ENCODE results near the gene CCDC197. TPM values are rescaled to one million over a fixed set of nuclear protein-coding genes. Genes with fewer than 3 reads are reported as not detected.

CCDC197 gene
- total and polyA plus RNA-seq, 8 donors = not detected

- TF ChIP-seq POLR2A (IDR thresholded peaks at IDR 0.05) = no peak
- no peak for TF ChIP-seq POLR2AphosphoS5 (IDR thresholded peaks at IDR 0.05)
- no peak for TF ChIP-seq EP300 (IDR thresholded peaks at IDR 0.05)
- TF ChIP-seq CTCF (IDR thresholded peaks at IDR 0.05) = no peak
- Histone ChIP-seq H3K4me3 (no peak overlapping the region), H3K27ac (no peak overlapping the region), H3K27me3 (no peaks in the 10 kb centered on the region), H3K4me1 (peaks cover 11 to 37% (median 17%) of the 10 kb centered on the region in 4 donors), H3K36me3 (no peaks in the 10 kb centered on the region), H3K9me3 (no peaks in the 10 kb centered on the region)
- WGBS, 5 donors = 46 to 61% (median 54%) methylated on average over 4 of the region's 4 CpGs
- peak in 1 of 2 donors; percentile 54 for DNase-seq
- intact Hi-C loops (cut with DNase I; ENCODE audit: low total_unique reads) = no loop called here
These were observed 31.3 kb downstream of the CCDC197 start for GRCh38 chr14:94028450-94028826.

- TF ChIP-seq CTCF (IDR thresholded peaks at IDR 0.05) (no peak), EP300 (IDR thresholded peaks at IDR 0.05) (no peak), POLR2AphosphoS5 (IDR thresholded peaks at IDR 0.05) (no peak), POLR2A (IDR thresholded peaks at IDR 0.05) (no peak)
- no peak overlapping the region for H3K27ac ChIP-seq
- H3K4me1 ChIP-seq = peaks cover 11 to 37% (median 17%) of the 10 kb centered on the region in 4 donors
- no peaks in the 10 kb centered on the region for H3K27me3 ChIP-seq
- DNase-seq = no peak
- no peaks in the 10 kb centered on the region for H3K36me3 ChIP-seq
- no peaks in the 10 kb centered on the region for H3K9me3 ChIP-seq
- WGBS, 5 donors = 71 to 90% (median 76%) methylated on average over 4 of the region's 4 CpGs
- no peak overlapping the region for H3K4me3 ChIP-seq
- intact Hi-C loops (cut with DNase I; ENCODE audit: low total_unique reads) = no loop called here
These were observed 32.2 kb downstream of the CCDC197 start for GRCh38 chr14:94029265-94029664.

GRCh38 chr14:94029671-94030203 is 32.6 kb downstream of the CCDC197 start:
- WGBS, 5 donors = 85 to 95% (median 90%) methylated on average over 7 of the region's 7 CpGs
- TF ChIP-seq POLR2A (IDR thresholded peaks at IDR 0.05) (no peak), EP300 (IDR thresholded peaks at IDR 0.05) (no peak), POLR2AphosphoS5 (IDR thresholded peaks at IDR 0.05) (no peak), CTCF (IDR thresholded peaks at IDR 0.05) (no peak)
- Histone ChIP-seq H3K9me3 (no peaks in the 10 kb centered on the region), H3K27ac (no peak overlapping the region), H3K4me3 (no peak overlapping the region), H3K36me3 (no peaks in the 10 kb centered on the region), H3K27me3 (no peaks in the 10 kb centered on the region), H3K4me1 (peaks cover 11 to 37% (median 17%) of the 10 kb centered on the region in 4 donors)
- intact Hi-C loops (cut with DNase I; ENCODE audit: low total_unique reads) = loop anchor here (5.0 kb wide), 1 partner anchor 108 kb away; no protein-coding TSS in a partner anchor
- no peak for DNase-seq

- no peak for DNase-seq
- Histone ChIP-seq H3K4me3 (no peak overlapping the region), H3K36me3 (no peaks in the 10 kb centered on the region), H3K4me1 (peaks cover 11 to 37% (median 17%) of the 10 kb centered on the region in 4 donors), H3K9me3 (no peaks in the 10 kb centered on the region), H3K27ac (no peak overlapping the region), H3K27me3 (no peaks in the 10 kb centered on the region)
- TF ChIP-seq POLR2AphosphoS5 (IDR thresholded peaks at IDR 0.05) (no peak), CTCF (IDR thresholded peaks at IDR 0.05) (no peak), POLR2A (IDR thresholded peaks at IDR 0.05) (no peak), EP300 (IDR thresholded peaks at IDR 0.05) (no peak)
- WGBS, 5 donors = 88 to 94% (median 91%) methylated on average over 14 of the region's 14 CpGs
- intact Hi-C loops (cut with DNase I; ENCODE audit: low total_unique reads) = loop anchor here (5.0 kb wide), 1 partner anchor 107 kb away; no protein-coding TSS in a partner anchor
These were observed 33.5 kb downstream of the CCDC197 start for GRCh38 chr14:94030571-94030970.

All from stomach (tissue), 9 donors.